ENCODE results near the gene NR2F1-AS1. TPM values are rescaled to one million over a fixed set of nuclear protein-coding genes. Genes with fewer than 3 reads are reported as not detected.

NR2F1-AS1 gene
- total and polyA plus RNA-seq, 2 experiments from 2014 or later = 0.59 to 4.5 TPM

DNA sequence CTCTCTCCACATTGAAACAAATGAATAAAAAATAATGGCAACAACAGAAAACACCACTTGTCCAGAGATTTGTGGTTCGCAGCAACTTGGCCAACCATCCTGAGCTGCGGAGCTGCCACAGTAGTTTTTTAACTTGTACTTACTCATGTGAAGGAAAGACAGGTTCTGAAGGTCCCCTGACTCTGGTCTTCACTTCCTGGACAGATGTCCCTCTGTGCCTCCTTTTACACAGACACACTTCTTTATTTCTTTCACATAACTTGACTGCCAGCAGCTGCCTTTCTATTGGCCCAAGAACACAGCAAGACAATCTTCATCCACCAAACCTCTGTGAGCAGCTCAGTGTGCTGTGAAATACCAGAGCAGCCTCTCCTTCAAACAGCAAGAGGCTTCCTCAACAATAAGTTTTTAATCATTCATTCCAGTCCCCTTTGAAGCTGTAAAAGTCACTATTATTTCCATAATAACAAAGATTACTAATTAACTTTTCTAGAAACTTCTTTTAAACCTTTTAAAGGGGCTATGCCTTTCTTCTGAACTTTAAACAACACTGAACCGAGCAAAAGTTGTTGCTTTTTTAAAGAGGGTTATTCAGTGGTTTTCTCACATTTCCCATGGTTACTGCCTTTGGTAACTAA lies 198.7 kb downstream of the NR2F1-AS1 start:
- Histone ChIP-seq H3K79me2 (replicated peaks; ENCODE audit: insufficient read depth) (no peaks in the 10 kb centered on the region), H3K9me2 (ENCODE audit: insufficient read depth) (no peaks in the 10 kb centered on the region), H3K36me3 (ENCODE audit: insufficient read depth) (no peaks in the 10 kb centered on the region), H3F3A (replicated peaks; ENCODE audit: low read depth) (no peaks in the 10 kb centered on the region), H3K27me3 (ENCODE audit: insufficient read depth) (no peaks in the 10 kb centered on the region), H4K20me1 (replicated peaks; ENCODE audit: insufficient read depth) (no peaks in the 10 kb centered on the region), H2AFZ (peak overlapping the region; percentile 33; the same call in 1 of the 2 replicates), H3K4me1 (ENCODE audit: insufficient read depth) (0 out of 2 replicates have a peak, but pooled peaks cover 3% of the 10 kb centered on the region), H3K27ac (ENCODE audit: low read depth) (no peak overlapping the region), H3K4me2 (no peak overlapping the region), H3K4me3 (no peak overlapping the region)
- no peak for DNase-seq (ENCODE audit: low spot score)
- Mint-ChIP-seq H3K27ac (peak overlapping the region; percentile 4; the same call in 1 of the 2 replicates), H3K9me3 (no peaks in the 10 kb centered on the region), H3K27me3 (ENCODE audit: insufficient read depth, low read depth, poor library complexity) (no peaks in the 10 kb centered on the region), H3K4me1 (peaks cover 18% of the 10 kb centered on the region), H3K4me3 (no peak overlapping the region), H3K36me3 (ENCODE audit: low read depth) (no peaks in the 10 kb centered on the region)
- ATAC-seq = no peak
- TF ChIP-seq CREB1 (CRISPR knock-in tag; IDR thresholded peaks at IDR 0.05; ENCODE audit: low read depth) (no peak), CTCF (conservative IDR thresholded peaks at IDR 0.05; ENCODE audit: low read depth in 2 of 2) (no peak)

GRCh38 chr5:93381057-93381456 lies 200.0 kb downstream of the NR2F1-AS1 start:
- Histone ChIP-seq H3K27me3 (ENCODE audit: insufficient read depth) (no peaks in the 10 kb centered on the region), H3K36me3 (ENCODE audit: insufficient read depth) (no peaks in the 10 kb centered on the region), H3K4me2 (no peak overlapping the region), H3F3A (replicated peaks; ENCODE audit: low read depth) (no peaks in the 10 kb centered on the region), H3K9me2 (ENCODE audit: insufficient read depth) (no peaks in the 10 kb centered on the region), H3K4me3 (no peak overlapping the region), H4K20me1 (replicated peaks; ENCODE audit: insufficient read depth) (no peaks in the 10 kb centered on the region), H3K4me1 (ENCODE audit: insufficient read depth) (0 out of 2 replicates have a peak, but pooled peaks cover 3% of the 10 kb centered on the region), H2AFZ (no peak overlapping the region), H3K27ac (ENCODE audit: low read depth) (no peak overlapping the region), H3K79me2 (replicated peaks; ENCODE audit: insufficient read depth) (no peaks in the 10 kb centered on the region)
- Mint-ChIP-seq H3K4me1 (peaks cover 18% of the 10 kb centered on the region), H3K27me3 (ENCODE audit: insufficient read depth, low read depth, poor library complexity) (no peaks in the 10 kb centered on the region), H3K9me3 (no peaks in the 10 kb centered on the region), H3K4me3 (no peak overlapping the region), H3K27ac (no peak overlapping the region), H3K36me3 (ENCODE audit: low read depth) (no peaks in the 10 kb centered on the region)
- TF ChIP-seq, protein P1, sequence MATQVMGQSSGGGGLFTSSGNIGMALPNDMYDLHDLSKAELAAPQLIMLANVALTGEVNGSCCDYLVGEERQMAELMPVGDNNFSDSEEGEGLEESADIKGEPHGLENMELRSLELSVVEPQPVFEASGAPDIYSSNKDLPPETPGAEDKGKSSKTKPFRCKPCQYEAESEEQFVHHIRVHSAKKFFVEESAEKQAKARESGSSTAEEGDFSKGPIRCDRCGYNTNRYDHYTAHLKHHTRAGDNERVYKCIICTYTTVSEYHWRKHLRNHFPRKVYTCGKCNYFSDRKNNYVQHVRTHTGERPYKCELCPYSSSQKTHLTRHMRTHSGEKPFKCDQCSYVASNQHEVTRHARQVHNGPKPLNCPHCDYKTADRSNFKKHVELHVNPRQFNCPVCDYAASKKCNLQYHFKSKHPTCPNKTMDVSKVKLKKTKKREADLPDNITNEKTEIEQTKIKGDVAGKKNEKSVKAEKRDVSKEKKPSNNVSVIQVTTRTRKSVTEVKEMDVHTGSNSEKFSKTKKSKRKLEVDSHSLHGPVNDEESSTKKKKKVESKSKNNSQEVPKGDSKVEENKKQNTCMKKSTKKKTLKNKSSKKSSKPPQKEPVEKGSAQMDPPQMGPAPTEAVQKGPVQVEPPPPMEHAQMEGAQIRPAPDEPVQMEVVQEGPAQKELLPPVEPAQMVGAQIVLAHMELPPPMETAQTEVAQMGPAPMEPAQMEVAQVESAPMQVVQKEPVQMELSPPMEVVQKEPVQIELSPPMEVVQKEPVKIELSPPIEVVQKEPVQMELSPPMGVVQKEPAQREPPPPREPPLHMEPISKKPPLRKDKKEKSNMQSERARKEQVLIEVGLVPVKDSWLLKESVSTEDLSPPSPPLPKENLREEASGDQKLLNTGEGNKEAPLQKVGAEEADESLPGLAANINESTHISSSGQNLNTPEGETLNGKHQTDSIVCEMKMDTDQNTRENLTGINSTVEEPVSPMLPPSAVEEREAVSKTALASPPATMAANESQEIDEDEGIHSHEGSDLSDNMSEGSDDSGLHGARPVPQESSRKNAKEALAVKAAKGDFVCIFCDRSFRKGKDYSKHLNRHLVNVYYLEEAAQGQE (IDR thresholded peaks at IDR 0.05; ENCODE audit: unreplicated experiment) = no peak
- TF ChIP-seq POLR2AphosphoS5 (IDR thresholded peaks at IDR 0.05; ENCODE audit: low read depth) (no peak), EZH2phosphoT487 (IDR thresholded peaks at IDR 0.05; ENCODE audit: unreplicated experiment) (no peak), JUNB (IDR thresholded peaks at IDR 0.05; ENCODE audit: unreplicated experiment) (no peak), EZH2 (IDR thresholded peaks at IDR 0.05; ENCODE audit: low read depth, unreplicated experiment) (no peak)
- TF ChIP-seq, protein P2, sequence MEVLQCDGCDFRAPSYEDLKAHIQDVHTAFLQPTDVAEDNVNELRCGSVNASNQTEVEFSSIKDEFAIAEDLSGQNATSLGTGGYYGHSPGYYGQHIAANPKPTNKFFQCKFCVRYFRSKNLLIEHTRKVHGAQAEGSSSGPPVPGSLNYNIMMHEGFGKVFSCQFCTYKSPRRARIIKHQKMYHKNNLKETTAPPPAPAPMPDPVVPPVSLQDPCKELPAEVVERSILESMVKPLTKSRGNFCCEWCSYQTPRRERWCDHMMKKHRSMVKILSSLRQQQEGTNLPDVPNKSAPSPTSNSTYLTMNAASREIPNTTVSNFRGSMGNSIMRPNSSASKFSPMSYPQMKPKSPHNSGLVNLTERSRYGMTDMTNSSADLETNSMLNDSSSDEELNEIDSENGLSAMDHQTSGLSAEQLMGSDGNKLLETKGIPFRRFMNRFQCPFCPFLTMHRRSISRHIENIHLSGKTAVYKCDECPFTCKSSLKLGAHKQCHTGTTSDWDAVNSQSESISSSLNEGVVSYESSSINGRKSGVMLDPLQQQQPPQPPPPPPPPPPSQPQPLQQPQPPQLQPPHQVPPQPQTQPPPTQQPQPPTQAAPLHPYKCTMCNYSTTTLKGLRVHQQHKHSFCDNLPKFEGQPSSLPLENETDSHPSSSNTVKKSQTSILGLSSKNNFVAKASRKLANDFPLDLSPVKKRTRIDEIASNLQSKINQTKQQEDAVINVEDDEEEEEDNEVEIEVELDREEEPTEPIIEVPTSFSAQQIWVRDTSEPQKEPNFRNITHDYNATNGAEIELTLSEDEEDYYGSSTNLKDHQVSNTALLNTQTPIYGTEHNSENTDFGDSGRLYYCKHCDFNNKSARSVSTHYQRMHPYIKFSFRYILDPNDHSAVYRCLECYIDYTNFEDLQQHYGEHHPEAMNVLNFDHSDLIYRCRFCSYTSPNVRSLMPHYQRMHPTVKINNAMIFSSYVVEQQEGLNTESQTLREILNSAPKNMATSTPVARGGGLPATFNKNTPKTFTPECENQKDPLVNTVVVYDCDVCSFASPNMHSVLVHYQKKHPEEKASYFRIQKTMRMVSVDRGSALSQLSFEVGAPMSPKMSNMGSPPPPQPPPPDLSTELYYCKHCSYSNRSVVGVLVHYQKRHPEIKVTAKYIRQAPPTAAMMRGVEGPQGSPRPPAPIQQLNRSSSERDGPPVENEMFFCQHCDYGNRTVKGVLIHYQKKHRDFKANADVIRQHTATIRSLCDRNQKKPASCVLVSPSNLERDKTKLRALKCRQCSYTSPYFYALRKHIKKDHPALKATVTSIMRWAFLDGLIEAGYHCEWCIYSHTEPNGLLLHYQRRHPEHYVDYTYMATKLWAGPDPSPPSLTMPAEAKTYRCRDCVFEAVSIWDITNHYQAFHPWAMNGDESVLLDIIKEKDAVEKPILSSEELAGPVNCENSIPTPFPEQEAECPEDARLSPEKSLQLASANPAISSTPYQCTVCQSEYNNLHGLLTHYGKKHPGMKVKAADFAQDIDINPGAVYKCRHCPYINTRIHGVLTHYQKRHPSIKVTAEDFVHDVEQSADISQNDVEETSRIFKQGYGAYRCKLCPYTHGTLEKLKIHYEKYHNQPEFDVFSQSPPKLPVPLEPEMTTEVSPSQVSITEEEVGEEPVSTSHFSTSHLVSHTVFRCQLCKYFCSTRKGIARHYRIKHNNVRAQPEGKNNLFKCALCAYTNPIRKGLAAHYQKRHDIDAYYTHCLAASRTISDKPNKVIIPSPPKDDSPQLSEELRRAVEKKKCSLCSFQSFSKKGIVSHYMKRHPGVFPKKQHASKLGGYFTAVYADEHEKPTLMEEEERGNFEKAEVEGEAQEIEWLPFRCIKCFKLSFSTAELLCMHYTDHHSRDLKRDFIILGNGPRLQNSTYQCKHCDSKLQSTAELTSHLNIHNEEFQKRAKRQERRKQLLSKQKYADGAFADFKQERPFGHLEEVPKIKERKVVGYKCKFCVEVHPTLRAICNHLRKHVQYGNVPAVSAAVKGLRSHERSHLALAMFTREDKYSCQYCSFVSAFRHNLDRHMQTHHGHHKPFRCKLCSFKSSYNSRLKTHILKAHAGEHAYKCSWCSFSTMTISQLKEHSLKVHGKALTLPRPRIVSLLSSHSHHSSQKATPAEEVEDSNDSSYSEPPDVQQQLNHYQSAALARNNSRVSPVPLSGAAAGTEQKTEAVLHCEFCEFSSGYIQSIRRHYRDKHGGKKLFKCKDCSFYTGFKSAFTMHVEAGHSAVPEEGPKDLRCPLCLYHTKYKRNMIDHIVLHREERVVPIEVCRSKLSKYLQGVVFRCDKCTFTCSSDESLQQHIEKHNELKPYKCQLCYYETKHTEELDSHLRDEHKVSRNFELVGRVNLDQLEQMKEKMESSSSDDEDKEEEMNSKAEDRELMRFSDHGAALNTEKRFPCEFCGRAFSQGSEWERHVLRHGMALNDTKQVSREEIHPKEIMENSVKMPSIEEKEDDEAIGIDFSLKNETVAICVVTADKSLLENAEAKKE (CRISPR knock-in tag; IDR thresholded peaks at IDR 0.05) = no peak
- DNase-seq (ENCODE audit: low spot score) (no peak), ATAC-seq (no peak)
